Dedifferentiated amniotic fluid mesenchymal stem cell (primary cell): Measurements from ENCODE around the gene GYPA.
A peak's percentile ranks its signal among the peaks of the same experiment; 100 is the strongest.
"Not testable (repeated sequence)": the region's sequence is repeated elsewhere in the genome, so short reads cannot be mapped to it uniquely, and the experiment has no call there.

Source experiments
- DNase-seq: peaks from one replicate; pipeline ENCODE4 v3.0.0-alpha.2; 2016; ENCODE audit errors: extremely low spot score

GYPA gene

DNA sequence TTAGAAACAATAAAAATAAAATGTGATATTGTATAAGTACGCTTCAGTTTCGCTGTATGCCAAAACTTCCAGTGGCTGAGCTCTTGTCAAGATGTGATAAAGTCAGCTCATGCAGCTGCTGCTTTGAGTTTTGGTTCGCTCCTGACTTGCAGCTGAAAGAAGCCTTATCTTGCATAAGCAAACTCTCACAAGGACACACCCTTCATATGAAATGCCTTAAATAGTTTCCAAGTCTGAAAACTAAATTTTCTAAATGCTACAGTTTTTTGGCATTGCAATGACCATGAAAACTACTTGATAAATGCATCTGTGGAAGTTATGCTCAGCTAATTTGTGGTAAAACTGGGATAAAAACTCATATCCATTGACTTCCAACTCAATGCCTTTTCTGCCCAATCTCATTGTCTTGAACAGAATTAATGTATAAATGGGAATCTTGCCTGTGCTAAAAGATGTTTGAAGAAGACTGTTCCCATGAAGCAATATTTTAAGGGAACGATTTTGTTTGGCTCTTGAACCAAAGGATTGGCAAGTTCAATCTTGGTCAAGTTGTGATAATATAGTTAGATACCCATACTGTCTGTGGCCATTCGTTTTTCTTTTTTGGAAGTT, 11.7 kb downstream of the GYPA start:
- DNase-seq = not testable (repeated sequence)

DNA sequence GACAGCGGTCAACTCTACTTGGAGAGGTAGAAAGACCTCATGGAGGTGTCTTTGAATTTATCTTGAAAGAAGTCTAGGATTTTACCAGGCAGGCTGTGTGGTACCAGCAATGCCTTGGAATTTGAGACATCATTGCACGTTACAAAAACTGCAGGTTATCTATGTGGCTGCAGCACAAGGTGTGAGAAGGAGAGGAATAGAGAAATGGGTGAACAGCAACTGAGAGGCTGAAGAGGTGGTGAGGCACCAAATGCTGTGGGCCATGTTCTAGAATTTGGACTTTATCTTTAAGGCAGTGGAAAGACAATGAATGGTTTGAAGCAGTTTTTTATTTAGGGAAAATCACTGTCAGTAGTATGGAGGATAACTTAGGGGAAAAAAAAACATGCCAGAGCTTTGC, 15.4 kb downstream of the GYPA start:
- DNase-seq = not testable (repeated sequence)

DNA sequence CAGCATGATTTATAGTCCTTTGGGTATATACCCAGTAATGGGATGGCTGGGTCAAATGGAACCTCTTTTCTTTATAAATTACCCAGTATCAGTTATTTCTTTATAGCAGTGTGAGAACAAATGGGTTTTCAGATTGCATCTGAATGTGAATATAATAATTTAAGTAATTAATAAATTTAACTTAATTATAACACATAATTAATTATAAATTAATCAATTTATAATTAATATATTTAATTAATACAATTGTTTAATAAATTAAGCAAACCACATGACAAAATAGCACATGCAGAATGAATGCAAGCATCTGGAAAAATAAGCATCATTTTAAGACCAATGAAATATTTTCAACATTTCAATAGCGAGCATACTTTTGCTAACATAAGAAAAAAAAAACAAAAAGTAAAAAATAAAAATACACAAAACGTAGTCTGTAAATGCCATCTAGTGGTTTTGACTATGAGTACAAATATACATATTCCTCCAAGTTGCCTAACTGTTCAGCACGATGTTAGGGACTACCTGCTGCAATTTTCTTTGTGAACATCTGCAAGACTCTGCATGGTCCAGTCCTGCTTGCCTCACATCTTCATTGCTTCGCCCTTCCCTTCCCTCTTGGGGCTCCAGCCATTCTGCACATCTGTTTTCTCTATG, 16.4 kb downstream of the GYPA start:
- peak; percentile 69 for DNase-seq

DNA sequence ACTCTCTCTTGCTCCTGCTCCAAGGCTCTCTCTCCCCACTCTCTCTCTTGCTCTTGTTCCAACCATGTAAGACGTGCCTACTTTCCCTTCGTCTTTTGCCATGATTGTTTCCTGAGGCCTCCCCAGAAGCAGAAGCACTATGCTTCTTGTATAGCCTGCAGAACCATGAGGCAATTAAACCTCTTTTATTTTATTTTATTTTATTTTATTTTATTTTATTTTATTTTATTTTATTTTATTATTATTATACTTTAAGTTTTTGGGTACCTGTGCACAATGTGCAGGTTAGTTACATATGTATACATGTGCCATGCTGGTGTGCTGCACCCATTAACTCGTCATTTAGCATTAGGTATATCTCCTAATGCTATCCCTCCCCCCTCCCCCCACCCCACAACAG, 17.2 kb downstream of the GYPA start:
- not testable (repeated sequence) for DNase-seq

DNA sequence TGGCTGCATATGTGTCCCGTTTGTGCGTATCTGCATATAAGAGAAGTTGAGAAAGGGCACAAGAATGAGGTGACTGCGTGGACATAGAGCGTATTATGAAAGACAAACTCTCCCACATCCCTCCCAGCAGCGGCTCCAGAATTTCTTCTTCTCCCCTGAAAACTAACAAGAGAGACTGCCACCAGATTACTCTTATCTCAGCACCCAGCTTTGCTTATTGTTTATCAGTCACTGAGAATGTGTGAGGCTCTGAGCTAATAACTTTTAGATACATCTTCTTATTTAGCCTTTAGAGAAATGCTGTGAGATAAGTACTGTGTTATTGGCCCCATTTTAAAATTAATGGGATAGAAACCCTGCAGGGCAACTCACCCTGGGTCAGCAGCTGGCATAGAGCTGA, 20.8 kb downstream of the GYPA start:
- DNase-seq = not testable (repeated sequence)

DNA sequence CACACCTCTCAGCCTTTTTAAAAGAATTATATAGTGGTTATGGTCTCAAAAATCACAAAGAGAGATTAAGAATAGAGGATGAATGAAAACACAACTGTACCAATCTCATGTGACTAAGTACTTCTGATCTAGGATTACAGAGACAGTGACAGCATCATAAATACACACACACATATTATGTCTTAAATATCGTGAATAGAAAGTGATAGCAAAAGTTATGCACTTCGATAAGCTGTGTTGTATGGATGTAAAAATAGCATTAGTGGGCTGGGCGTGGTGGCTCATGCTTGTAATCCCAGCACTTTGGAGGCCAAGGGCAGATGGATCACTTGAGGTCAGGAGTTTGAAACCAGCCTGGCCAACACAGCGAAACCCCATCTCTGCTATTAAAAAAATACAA, 25.0 kb downstream of the GYPA start:
- DNase-seq = no peak

DNA sequence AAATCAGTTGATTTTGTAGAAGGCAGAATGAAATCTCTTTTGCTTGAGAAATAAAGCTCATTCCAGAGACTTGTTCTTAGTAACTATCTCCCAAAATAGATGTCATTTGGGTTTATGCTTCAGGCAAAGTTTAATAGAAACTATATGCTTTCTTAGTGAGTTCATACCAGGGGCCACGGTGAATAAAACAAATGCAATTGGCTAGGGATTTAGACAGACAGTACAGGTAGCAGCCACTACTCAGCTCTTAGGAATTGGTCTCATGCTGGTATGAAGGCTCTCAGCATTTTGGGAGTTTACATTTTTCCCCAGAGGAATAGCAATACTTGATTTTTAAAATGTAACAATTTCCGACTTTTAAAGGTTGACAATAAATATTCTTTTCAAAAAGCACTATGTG, 27.0 kb downstream of the GYPA start:
- no peak for DNase-seq

DNA sequence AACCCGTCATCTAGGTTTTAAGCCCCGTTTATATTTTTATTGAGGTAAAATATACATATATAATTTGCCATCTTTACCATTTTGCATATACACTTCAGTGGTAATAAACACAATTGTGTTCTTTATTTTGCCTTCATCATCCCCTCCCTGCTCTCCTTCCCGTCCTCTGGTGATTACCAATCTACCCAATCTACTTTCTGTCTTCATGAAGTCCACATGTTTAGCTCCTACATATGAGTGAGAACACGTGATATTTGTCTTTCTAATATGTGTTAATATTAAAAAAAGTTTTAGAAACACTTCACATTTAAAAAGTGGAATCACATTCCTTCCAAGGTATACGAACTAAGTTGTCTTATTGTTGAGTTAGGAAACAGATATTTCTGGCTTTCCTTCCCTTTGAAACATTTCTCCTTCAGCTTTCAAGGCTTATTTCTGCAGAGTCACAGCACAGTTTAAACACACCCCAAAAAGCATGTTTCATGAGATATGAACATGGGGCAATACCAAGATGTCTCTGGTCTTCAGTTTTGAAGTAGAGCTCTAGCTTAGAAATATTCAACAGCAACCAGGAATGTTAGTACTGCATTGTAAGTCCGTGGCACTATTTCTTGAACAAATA, 35.9 kb downstream of the GYPA start:
- no peak for DNase-seq

DNA sequence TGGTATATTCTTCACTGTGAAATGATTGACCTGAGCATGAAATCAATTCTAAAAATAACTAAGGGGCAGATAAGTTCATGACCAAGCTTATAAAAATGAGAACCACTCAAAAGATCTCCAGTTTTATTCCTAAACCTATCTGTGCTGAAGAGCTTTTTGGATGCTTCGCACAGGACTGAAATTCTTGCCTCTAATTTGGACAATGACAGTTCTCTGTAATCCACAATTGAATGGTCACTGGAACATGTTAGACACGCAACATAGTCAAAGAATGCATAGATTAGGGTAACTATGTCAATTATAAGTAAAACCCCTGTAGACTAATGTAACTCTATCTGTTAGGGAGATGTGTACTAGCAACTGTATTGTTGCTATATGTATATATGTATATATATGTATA, 42.7 kb downstream of the GYPA start:
- DNase-seq = not testable (repeated sequence)

DNA sequence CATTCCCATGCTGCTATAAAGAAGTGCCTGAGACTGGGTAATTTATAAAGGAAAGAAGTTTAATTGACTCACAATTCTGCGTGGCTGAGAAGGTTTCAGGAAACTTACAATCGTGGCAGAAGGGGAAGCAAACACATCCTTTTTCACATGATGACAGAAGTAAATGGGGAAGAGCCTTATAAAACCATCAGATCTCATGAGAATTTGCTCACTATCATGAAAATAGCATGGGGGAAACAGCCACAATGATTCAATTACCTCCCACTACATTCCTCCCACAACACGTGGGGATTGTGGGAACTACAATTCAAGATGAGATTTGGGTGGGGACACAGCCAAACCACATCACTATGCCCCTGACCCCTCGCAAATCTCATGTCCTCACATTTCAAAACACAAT, 46.5 kb downstream of the GYPA start:
- DNase-seq = not testable (repeated sequence)

DNA sequence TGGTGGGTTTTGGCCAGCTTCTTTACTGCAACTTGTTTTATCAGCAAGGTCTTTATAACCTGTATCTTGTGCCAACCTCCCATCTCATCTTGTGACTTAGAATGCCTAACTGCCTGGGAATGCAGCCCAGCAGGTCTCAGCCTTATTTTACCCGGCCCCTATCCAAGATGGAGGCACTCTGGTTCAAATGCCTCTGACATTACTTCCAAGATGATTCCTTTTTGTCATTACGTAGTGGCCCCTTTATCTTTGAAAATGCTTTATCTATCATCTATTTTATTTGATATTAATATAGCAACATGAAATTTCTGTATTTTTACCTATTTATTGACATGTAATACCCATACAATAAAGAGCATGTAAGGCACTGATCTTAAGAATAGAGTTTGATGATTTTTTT, 49.3 kb downstream of the GYPA start:
- DNase-seq = not testable (repeated sequence)

DNA sequence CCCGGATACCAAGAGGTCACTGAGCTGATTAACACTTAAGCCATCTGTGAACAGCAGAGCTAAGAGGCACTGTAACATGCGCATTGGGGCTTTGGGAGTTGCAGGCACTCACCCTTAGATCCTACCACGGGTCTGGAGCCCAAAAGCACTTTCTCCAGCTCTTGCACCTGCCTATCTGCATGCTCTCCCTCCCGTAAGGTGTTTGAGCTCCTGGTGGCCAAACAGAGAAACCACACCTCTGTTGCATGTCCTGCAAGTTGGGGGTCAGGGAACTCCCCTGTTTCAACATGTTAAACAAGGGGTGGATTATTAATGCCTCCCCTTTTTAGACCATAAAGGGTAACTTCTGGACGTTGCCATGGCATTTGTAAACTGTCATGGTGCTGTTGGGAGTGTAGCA, 49.8 kb downstream of the GYPA start:
- no peak for DNase-seq

DNA sequence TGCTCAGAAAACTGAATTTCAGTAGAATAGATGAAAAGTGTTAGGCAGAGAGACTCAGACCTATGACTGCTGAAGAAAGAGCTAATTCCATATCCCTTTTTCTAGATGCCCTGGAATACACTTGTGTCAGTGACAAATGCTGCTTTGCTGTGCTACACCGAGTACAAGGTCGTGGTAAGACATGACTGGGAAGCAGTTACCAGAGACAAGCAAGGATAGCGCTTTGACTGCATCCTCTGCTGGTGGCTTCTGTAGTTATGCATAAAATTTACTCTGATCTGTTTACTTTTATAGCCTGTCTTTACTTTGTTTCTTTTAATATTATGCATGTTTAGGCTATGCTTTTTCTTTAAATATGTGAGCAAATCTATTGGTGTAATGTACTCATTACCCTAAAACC, 58.5 kb downstream of the GYPA start:
- not testable (repeated sequence) for DNase-seq

DNA sequence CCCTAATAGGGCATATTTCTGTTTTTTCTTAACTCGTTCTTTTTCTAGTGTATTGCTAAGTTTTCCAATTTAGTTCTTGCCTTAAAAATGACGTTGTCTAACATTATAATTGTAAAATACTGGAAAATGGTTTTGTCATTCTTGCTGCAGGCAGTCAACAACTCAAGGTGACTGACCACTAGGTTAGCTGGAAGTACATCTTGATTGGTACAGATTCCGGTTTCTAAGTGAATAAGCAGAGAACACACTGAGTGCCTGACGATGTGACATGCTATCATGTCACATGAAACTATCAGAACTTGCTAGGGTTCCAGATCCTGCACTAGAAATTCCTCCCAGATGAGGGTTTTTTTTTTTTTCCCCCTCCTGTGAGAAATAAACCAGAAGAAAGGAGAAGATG, 60.4 kb downstream of the GYPA start:
- not testable (repeated sequence) for DNase-seq

DNA sequence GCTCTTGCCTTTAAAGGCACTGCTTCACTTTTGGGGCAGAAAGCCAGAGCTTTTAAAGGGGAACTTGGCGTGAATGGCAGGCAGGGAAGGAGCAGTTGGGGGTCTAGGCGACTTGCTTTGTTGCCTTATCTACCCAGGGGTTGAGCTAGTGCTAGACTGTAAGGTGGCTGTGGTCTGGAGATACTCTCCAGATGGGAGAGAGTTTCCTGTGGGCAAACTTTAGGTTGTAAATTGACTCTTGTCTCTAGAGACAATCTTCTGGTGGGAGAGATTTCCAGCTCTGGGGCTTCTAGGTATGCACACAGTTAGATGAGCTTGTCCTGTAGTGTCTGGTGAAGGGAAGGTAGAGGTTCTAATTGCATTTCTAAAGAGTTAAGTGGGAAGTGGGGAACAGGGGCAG, 61.8 kb downstream of the GYPA start:
- not testable (repeated sequence) for DNase-seq

DNA sequence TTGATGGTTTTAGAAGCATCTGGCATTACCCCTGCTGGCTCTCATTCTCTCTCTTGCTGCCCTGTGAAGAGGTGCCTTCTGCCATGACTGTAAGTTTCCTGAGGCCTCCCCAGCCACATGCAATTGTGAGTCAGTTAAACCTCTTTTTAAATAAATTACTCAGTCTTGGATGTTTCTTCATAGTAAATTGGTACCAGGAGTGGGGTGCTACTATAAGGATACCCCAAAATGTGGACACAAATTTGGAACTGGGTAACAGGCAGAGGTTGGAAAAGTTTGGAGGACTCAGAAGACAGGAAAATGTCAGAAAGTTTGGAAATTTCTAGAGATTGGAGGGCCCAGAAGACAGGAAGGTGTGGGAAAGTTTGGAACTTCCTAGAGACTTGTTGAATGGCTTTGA, 79.0 kb downstream of the GYPA start:
- not testable (repeated sequence) for DNase-seq

DNA sequence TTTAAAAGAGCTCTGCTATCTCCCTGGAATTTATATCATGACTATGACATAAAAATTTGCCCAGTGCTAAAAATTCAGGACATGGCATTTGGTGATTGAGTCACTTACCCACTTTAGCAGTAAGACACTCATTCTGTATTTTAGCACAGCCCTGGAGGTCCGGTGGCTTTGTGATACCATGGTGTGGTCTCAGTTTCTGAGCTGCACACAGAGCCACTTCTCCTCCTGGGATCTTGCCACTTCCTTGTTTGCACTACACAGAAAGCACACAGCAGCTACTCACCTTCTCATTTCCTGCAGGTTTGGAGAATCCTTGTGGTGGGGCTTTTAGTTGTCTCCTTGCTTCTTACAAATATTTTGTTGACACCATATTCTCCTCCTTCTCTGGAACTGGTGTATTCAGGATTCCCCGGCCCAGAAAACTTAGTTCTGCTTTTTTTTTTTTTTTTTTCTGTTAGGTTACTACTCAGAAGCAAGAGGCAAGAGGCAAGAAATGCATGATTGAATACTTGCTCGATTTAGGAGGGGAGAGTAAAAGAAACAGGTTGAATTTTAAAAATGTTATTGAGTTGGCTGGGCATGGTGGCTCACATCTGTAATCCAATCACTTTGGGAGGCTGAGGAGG, 80.2 kb downstream of the GYPA start:
- not testable (repeated sequence) for DNase-seq
